SK-N-DZ (cell line): ENCODE results near the gene SECTM1.

ENCODE experiments used
- DNase-seq: peaks from one replicate; pipeline ENCODE4 v3.0.0-alpha.2; 2015; ENCODE audit warnings: low spot score

The SECTM1 gene

GRCh38 chr17:82316651-82317393 lies 16.7 kb downstream of the SECTM1 start:
- no peak for DNase-seq

- no peak for DNase-seq
Measured at GRCh38 chr17:82315703-82316358, 17.7 kb downstream of the SECTM1 start.

- no peak for DNase-seq
Measured at GRCh38 chr17:82314727-82315605, 18.6 kb downstream of the SECTM1 start.

- no peak for DNase-seq
Measured at GRCh38 chr17:82314012-82314726, 19.4 kb downstream of the SECTM1 start.

- no peak for DNase-seq
Measured at GRCh38 chr17:82313195-82314011, 20.2 kb downstream of the SECTM1 start.

- DNase-seq: no peak
Measured at GRCh38 chr17:82311971-82312370, 21.6 kb downstream of the SECTM1 start.

- DNase-seq: no peak
Measured at GRCh38 chr17:82310877-82311276, 22.7 kb downstream of the SECTM1 start.

GRCh38 chr17:82309656-82310570 lies 23.7 kb downstream of the SECTM1 start:
- no peak for DNase-seq

- peak; percentile 82 for DNase-seq
Measured at GRCh38 chr17:82305727-82306300, 27.8 kb downstream of the SECTM1 start.

GRCh38 chr17:82304826-82305726 lies 28.5 kb downstream of the SECTM1 start:
- DNase-seq: peak; percentile 75

GRCh38 chr17:82303944-82304808 lies 29.4 kb downstream of the SECTM1 start:
- DNase-seq: peak; percentile 70

GRCh38 chr17:82302991-82303943 lies 30.3 kb downstream of the SECTM1 start:
- DNase-seq: no peak

GRCh38 chr17:82302568-82302963 lies 31.0 kb downstream of the SECTM1 start:
- no peak for DNase-seq

GRCh38 chr17:82301916-82302567 lies 31.5 kb downstream of the SECTM1 start:
- no peak for DNase-seq

- DNase-seq: no peak
Measured at GRCh38 chr17:82301300-82301915, 32.2 kb downstream of the SECTM1 start.
